B cell (primary cell): Measurements from ENCODE around the gene NR4A1. TPM values are rescaled to one million over a fixed set of nuclear protein-coding genes. Genes with fewer than 3 reads are reported as not detected.

Experiments used
- ATAC-seq: fragments of 200-7000 bp; cut with Tn5 transposase; one replicate; pipeline ENCODE4 v1.10.0; 2021; ENCODE audit warnings: low read depth, mild to moderate bottlenecking, moderate number of reproducible peaks, moderate library complexity
- CTCF ChIA-PET: fragments of 350-600 bp; sonication (Branson Sonifier 250); formaldehyde crosslinking; loops from one replicate; lab custom pipeline; 2021; ENCODE audit warnings: antibody characterized with exemption, inconsistent platforms; lab: Charles Lee
- POLR2A ChIA-PET: fragments of 350-600 bp; sonication (Branson Sonifier 250); formaldehyde crosslinking; loops from one replicate; lab custom pipeline; 2021; ENCODE audit warnings: antibody characterized with exemption; lab: Charles Lee
- DNase-seq: peaks from one replicate; pipeline ENCODE4 v3.0.0; 2013
- H2AFZ ChIP-seq: 2 replicates; pipeline ENCODE4 v1.6.1; 2012; ENCODE audit warnings: mild to moderate bottlenecking, low read depth, low read length; ENCODE audit not compliant: insufficient read depth, poor library complexity, severe bottlenecking
- H3K27ac ChIP-seq, 2 donors: 1 replicate in 1 of 2; 2 replicates in 1 of 2; pipeline ENCODE4 v1.5.1; 2012 to 2013; ENCODE audit warnings: low read length in 2 of 2, mild to moderate bottlenecking in 2 of 2, moderate library complexity in 1 of 2
- H3K27me3 ChIP-seq, 4 experiments: fragments of 200-600 bp in 1 of 4; sonication (generic) in 1 of 4; replicated peaks in 1 of 4; 1 replicate in 2 of 4; 2 replicates in 2 of 4; pipeline versions ENCODE4 v1.6.1 to v1.7.0; 2013 to 2016; ENCODE audit warnings: low read length in 3 of 4, mild to moderate bottlenecking in 2 of 4, mixed read lengths in 1 of 4, moderate library complexity in 1 of 4; ENCODE audit not compliant: insufficient read depth in 4 of 4, control insufficient read depth in 3 of 4; ENCODE audit errors: control extremely low read depth in 1 of 4
- H3K36me3 ChIP-seq, 2 experiments: replicated peaks in 1 of 2; 1 replicate in 1 of 2; 2 replicates in 1 of 2; pipeline versions ENCODE4 v1.6.1 to v1.7.1; 2013; ENCODE audit warnings: low read length in 1 of 2; ENCODE audit not compliant: insufficient read depth in 2 of 2, control insufficient read depth in 1 of 2; ENCODE audit errors: control extremely low read depth in 1 of 2, extremely low read depth in 1 of 2
- H3K4me1 ChIP-seq, 2 donors: fragments of 200-600 bp in 1 of 2; sonication (generic) in 1 of 2; 1 replicate in 1 of 2; 2 replicates in 1 of 2; pipeline versions ENCODE4 v1.5.1 to v1.6.1; 2013 to 2017; ENCODE audit warnings: low read length in 2 of 2; ENCODE audit not compliant: control insufficient read depth in 2 of 2, insufficient read depth in 2 of 2
- H3K4me2 ChIP-seq: replicated peaks from 2 replicates; pipeline ENCODE3; 2012; ENCODE audit warnings: mild to moderate bottlenecking, low read depth, low read length; ENCODE audit not compliant: poor library complexity, severe bottlenecking
- H3K4me3 ChIP-seq, 5 experiments: fragments of 200-600 bp in 1 of 5; sonication (generic) in 1 of 5; 1 replicate in 3 of 5; 2 replicates in 2 of 5; pipeline versions ENCODE4 v1.5.1 to v1.7.0; 2011 to 2016; ENCODE audit warnings: low read length in 4 of 5, mild to moderate bottlenecking in 4 of 5, low read depth in 2 of 5, control low read depth in 1 of 5, moderate library complexity in 1 of 5; ENCODE audit not compliant: insufficient read depth in 1 of 5; ENCODE audit errors: control extremely low read depth in 1 of 5, extremely low read depth in 1 of 5
- H3K79me2 ChIP-seq: fragments of 200-600 bp; sonication (generic); one replicate; pipeline ENCODE4 v1.6.0; 2016; ENCODE audit warnings: low read length; ENCODE audit not compliant: control insufficient read depth, insufficient read depth
- H3K9ac ChIP-seq: fragments of 200-600 bp; sonication (generic); 2 replicates; pipeline ENCODE4 v1.6.1; 2017; ENCODE audit warnings: mild to moderate bottlenecking, low read length, moderate library complexity
- H3K9me3 ChIP-seq, 3 donors: one replicate each; pipeline versions ENCODE4 v1.6.1 to v1.7.1; 2013; ENCODE audit warnings: low read length in 2 of 3; ENCODE audit not compliant: control insufficient read depth in 2 of 3, insufficient read depth in 1 of 3; ENCODE audit errors: control extremely low read depth in 1 of 3
- H4K20me1 ChIP-seq: 2 replicates; pipeline ENCODE4 v1.6.0; 2012; ENCODE audit warnings: mild to moderate bottlenecking, low read length; ENCODE audit not compliant: insufficient read depth, control insufficient read depth, poor library complexity, severe bottlenecking
- H3K27ac Mint-ChIP-seq: one replicate; pipeline ENCODE4 v1.8.0; 2021; ENCODE audit warnings: mixed read lengths
- H3K27me3 Mint-ChIP-seq: one replicate; pipeline ENCODE4 v1.8.0; 2021; ENCODE audit warnings: mixed read lengths
- H3K4me1 Mint-ChIP-seq: one replicate; pipeline ENCODE4 v1.8.0; 2021; ENCODE audit warnings: mixed read lengths
- H3K4me3 Mint-ChIP-seq: one replicate; pipeline ENCODE4 v1.8.0; 2021; ENCODE audit warnings: mixed read lengths
- H3K9me3 Mint-ChIP-seq: one replicate; pipeline ENCODE4 v1.8.0; 2022; ENCODE audit warnings: mixed read lengths; ENCODE audit not compliant: insufficient read depth
- EZH2 ChIP-seq: IDR thresholded peaks from 2 replicates; pipeline ENCODE4 v1.6.1; 2012; ENCODE audit warnings: borderline replicate concordance, low read depth, mild to moderate bottlenecking, moderate library complexity, low read length; ENCODE audit not compliant: insufficient read depth, poor library complexity, severe bottlenecking
- WGBS: methylation state at CpG from one replicate; pipeline ENCODE4 v1.1.5; 2013; ENCODE audit warnings: missing lambda C conversion rate; ENCODE audit not compliant: insufficient coverage; 5-methylcytosine and 5-hydroxymethylcytosine counted together
- intact Hi-C: fragments of 100-400 bp; cut with micrococcal nuclease; formaldehyde crosslinking; loops from one replicate; pipeline ENCODE4 v1.10.0; 2022
- polyA plus RNA-seq: library from polyadenylated mRNA; depleted of rRNA; stranded (reverse); fragments of >200 nt; gene quantifications from 2 replicates; pipeline ENCODE4 v1.2.3, GENCODE V29; 2012
- total RNA-seq, 2 donors: library from RNA; stranded (reverse); fragments of 120-200 nt in 1 of 2; gene quantifications; 1 replicate in 1 of 2; 2 replicates in 1 of 2; pipeline versions ENCODE4 v1.2.3 to v1.2.4, GENCODE V29; 2013 to 2022
- TF ChIP-seq, protein P1 (sequence below): fragments of 200-600 bp; IDR thresholded peaks from one replicate; pipeline ENCODE4 v1.8.0; 2022; ENCODE audit warnings: antibody characterized with exemption, mild to moderate bottlenecking

The NR4A1 gene
- total and polyA plus RNA-seq, 2 donors (not counting 1 experiment from before 2014, with no cell fraction given) = 43.2 to 470 TPM

GRCh38 chr12:52082988-52083637 is 31.9 kb downstream of the NR4A1 start:
- no peak for TF ChIP-seq EZH2
- TF ChIP-seq, protein P1, sequence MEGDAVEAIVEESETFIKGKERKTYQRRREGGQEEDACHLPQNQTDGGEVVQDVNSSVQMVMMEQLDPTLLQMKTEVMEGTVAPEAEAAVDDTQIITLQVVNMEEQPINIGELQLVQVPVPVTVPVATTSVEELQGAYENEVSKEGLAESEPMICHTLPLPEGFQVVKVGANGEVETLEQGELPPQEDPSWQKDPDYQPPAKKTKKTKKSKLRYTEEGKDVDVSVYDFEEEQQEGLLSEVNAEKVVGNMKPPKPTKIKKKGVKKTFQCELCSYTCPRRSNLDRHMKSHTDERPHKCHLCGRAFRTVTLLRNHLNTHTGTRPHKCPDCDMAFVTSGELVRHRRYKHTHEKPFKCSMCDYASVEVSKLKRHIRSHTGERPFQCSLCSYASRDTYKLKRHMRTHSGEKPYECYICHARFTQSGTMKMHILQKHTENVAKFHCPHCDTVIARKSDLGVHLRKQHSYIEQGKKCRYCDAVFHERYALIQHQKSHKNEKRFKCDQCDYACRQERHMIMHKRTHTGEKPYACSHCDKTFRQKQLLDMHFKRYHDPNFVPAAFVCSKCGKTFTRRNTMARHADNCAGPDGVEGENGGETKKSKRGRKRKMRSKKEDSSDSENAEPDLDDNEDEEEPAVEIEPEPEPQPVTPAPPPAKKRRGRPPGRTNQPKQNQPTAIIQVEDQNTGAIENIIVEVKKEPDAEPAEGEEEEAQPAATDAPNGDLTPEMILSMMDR = peak; percentile 98
- intact Hi-C loops = loop anchor here (1.0 kb wide), 4 partner anchors 14 to 90 kb away; partner anchors contain the start of gene ATG101
- no peak overlapping the region for H3K27ac ChIP-seq
- H3K9me3 Mint-ChIP-seq = no peaks in the 10 kb centered on the region
- peaks cover 35 to 41% of the 10 kb centered on the region in 2 donors for H3K4me1 ChIP-seq
- peak overlapping the region; percentile 75 for H3K27ac Mint-ChIP-seq
- no peaks in the 10 kb centered on the region for H4K20me1 ChIP-seq
- H3K36me3 ChIP-seq = peaks cover 0 to 12% of the 10 kb centered on the region in 2 experiments
- peaks cover 37% of the 10 kb centered on the region for H3K4me1 Mint-ChIP-seq
- no peaks in the 10 kb centered on the region for H3K9me3 ChIP-seq
- H3K4me3 Mint-ChIP-seq = peak overlapping the region; percentile 74
- peaks cover 0 to 8% (median 0%) of the 10 kb centered on the region in 4 experiments for H3K27me3 ChIP-seq
- H3K9ac ChIP-seq = no peak overlapping the region
- H3K27me3 Mint-ChIP-seq = peaks cover 5% of the 10 kb centered on the region
- no peak overlapping the region for H3K4me3 ChIP-seq
- CTCF ChIA-PET = interaction anchor here (0.7 to 34.6 kb wide), 14 partner anchors 13 to 98 kb away, joined by 3 to 1315 read pairs (median 6); partner anchors contain the start of genes ATG101, NR4A1 and TAMALIN
- WGBS = 45% methylated on average over 9 of the region's 11 CpGs
- POLR2A ChIA-PET = interaction anchor here (0.9 to 3.1 kb wide), 4 partner anchors 13 to 57 kb away, joined by 3 to 14 read pairs (median 3); partner anchors contain the start of genes ATG101 and NR4A1
- ATAC-seq (peak; percentile 53), DNase-seq (peak; percentile 80)
- H3K4me2 ChIP-seq = peak overlapping the region; percentile 38
- no peak overlapping the region for H2AFZ ChIP-seq
- H3K79me2 ChIP-seq = no peaks in the 10 kb centered on the region

DNA sequence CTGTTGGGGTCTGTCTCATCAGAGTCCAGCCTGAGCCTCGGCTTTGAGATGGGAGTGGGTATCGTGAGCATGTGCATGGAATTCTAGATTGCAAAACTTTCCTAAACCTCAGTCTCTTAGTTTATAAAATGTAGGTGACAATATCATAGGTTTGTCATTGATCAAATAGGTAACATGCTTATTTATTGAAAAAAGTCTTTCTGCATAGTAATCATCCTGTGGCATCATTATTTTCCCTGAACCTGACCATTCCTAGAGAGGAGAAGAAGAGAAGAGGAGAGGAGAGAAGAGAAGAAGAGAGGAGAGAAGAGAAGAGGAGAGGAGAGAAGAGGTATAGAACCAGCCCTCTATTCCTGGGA is 32.4 kb downstream of the NR4A1 start:
- WGBS = no CpG with 5 or more reads among the region's 2 CpGs
- H3K4me3 Mint-ChIP-seq = no peak overlapping the region
- Histone ChIP-seq H3K27ac (no peak overlapping the region), H4K20me1 (no peaks in the 10 kb centered on the region), H3K9me3 (no peaks in the 10 kb centered on the region), H3K79me2 (no peaks in the 10 kb centered on the region), H3K9ac (no peak overlapping the region), H3K4me1 (peaks cover 40 to 46% of the 10 kb centered on the region in 2 donors), H2AFZ (no peak overlapping the region), H3K4me3 (no peak overlapping the region), H3K4me2 (peak overlapping the region; percentile 38), H3K27me3 (peaks cover 0 to 9% (median 0%) of the 10 kb centered on the region in 4 experiments), H3K36me3 (peaks cover 0 to 7% of the 10 kb centered on the region in 2 experiments)
- DNase-seq (no peak), ATAC-seq (no peak)
- no peak for TF ChIP-seq EZH2
- TF ChIP-seq, protein P1 = peak; percentile 50
- peak overlapping the region; percentile 75 for H3K27ac Mint-ChIP-seq
- peaks cover 8% of the 10 kb centered on the region for H3K27me3 Mint-ChIP-seq
- peaks cover 42% of the 10 kb centered on the region for H3K4me1 Mint-ChIP-seq
- POLR2A ChIA-PET = interaction anchor here (0.9 to 3.1 kb wide), 3 partner anchors 32 to 57 kb away, joined by 3 to 14 read pairs (median 3); partner anchors contain the start of gene NR4A1
- CTCF ChIA-PET = interaction anchor here (0.8 to 34.6 kb wide), 12 partner anchors 10 to 92 kb away, joined by 3 to 1315 read pairs (median 9); partner anchors contain the start of genes ATG101, NR4A1 and TAMALIN
- H3K9me3 Mint-ChIP-seq = no peaks in the 10 kb centered on the region
- intact Hi-C loops = loop anchor here (1.0 kb wide), 4 partner anchors 14 to 90 kb away; partner anchors contain the start of gene ATG101
